Keratinocyte (primary cell): ENCODE data around the gene RNF145. TPM values are rescaled to one million over a fixed set of nuclear protein-coding genes. Genes with fewer than 3 reads are reported as not detected.

Experiments
- DNase-seq: peaks from one replicate; pipeline ENCODE4 v3.0.0-alpha.2; 2011; ENCODE audit warnings: low read depth, missing footprints, low spot score
- FAIRE-seq: peaks from 2 replicates; lab custom pipeline; 2011; peaks lifted over from hg19 to GRCh38; lab: Jason Lieb, UNC
- H2AFZ ChIP-seq: 2 replicates; pipeline ENCODE4 v1.6.0; 2012; ENCODE audit warnings: low read length, control low read depth, inconsistent platforms; ENCODE audit not compliant: control insufficient read depth
- H3K27ac ChIP-seq: 2 replicates; pipeline ENCODE4 v1.5.1; 2011; ENCODE audit warnings: low read length; ENCODE audit not compliant: control insufficient read depth, insufficient read depth
- H3K27me3 ChIP-seq: 3 replicates; pipeline ENCODE4 v1.6.0; 2011; ENCODE audit warnings: low read length; ENCODE audit not compliant: control insufficient read depth, insufficient read depth; ENCODE audit errors: extremely low read depth
- H3K36me3 ChIP-seq, 2 experiments: 2 replicates in 1 of 2; 3 replicates in 1 of 2; pipeline ENCODE4 v1.5.1; 2011; ENCODE audit warnings: low read length in 2 of 2, mild to moderate bottlenecking in 1 of 2; ENCODE audit not compliant: control insufficient read depth in 2 of 2, insufficient read depth in 2 of 2; ENCODE audit errors: extremely low read depth in 1 of 2
- H3K4me1 ChIP-seq: 3 replicates; pipeline ENCODE4 v1.5.1; 2011; ENCODE audit warnings: low read length; ENCODE audit not compliant: control insufficient read depth, insufficient read depth; ENCODE audit errors: extremely low read depth
- H3K4me2 ChIP-seq: 3 replicates; pipeline ENCODE4 v1.6.0; 2011; ENCODE audit warnings: low read depth, low read length; ENCODE audit not compliant: control insufficient read depth, insufficient read depth; ENCODE audit errors: extremely low read depth
- H3K4me3 ChIP-seq, 3 experiments: fragments of 200-600 bp in 1 of 3; sonication (generic) in 1 of 3; 2 replicates in 2 of 3; 3 replicates in 1 of 3; pipeline ENCODE4 v1.5.1; 2011 to 2016; ENCODE audit warnings: low read length in 3 of 3, mild to moderate bottlenecking in 3 of 3, control low read depth in 2 of 3, inconsistent platforms in 1 of 3, low read depth in 1 of 3, mixed read lengths in 1 of 3, mixed run types in 1 of 3, moderate library complexity in 1 of 3; ENCODE audit not compliant: control insufficient read depth in 2 of 3, insufficient read depth in 2 of 3; ENCODE audit errors: extremely low read depth in 1 of 3
- H3K79me2 ChIP-seq: 2 replicates; pipeline ENCODE4 v1.6.0; 2012; ENCODE audit warnings: low read length; ENCODE audit not compliant: control insufficient read depth, insufficient read depth
- H3K9ac ChIP-seq: 3 replicates; pipeline ENCODE4 v1.6.0; 2011; ENCODE audit warnings: low read length; ENCODE audit not compliant: control insufficient read depth, insufficient read depth; ENCODE audit errors: extremely low read depth
- H3K9me1 ChIP-seq: 3 replicates; pipeline ENCODE4 v1.6.0; 2011; ENCODE audit warnings: low read length; ENCODE audit not compliant: control insufficient read depth, insufficient read depth; ENCODE audit errors: extremely low read depth
- H3K9me3 ChIP-seq: 2 replicates; pipeline ENCODE4 v1.5.1; 2012; ENCODE audit warnings: low read depth, low read length; ENCODE audit not compliant: control insufficient read depth
- H4K20me1 ChIP-seq: 3 replicates; pipeline ENCODE4 v1.6.0; 2011; ENCODE audit warnings: low read length; ENCODE audit not compliant: control insufficient read depth, insufficient read depth; ENCODE audit errors: extremely low read depth
- EZH2 ChIP-seq: IDR thresholded peaks from one replicate; pipeline ENCODE4 v1.6.1; 2012; ENCODE audit warnings: inconsistent platforms, mild to moderate bottlenecking, low read length, moderate library complexity
- dilution Hi-C: fragments of 300-500 bp; cut with MboI; formaldehyde crosslinking; loops from one replicate; pipeline ENCODE4 v1.7.0; 2020; ENCODE audit warnings: low sequenced_read_pairs; ENCODE audit not compliant: extremely low pct_ligation_motif_present
- polyA plus RNA-seq, 5 experiments: library from polyadenylated mRNA; depleted of rRNA in 3 of 5; stranded (reverse) in 3 of 5; stranded (forward) in 1 of 5; unstranded in 1 of 5; fragments of >200 nt; gene quantifications; 1 replicate in 1 of 5; 2 replicates in 3 of 5; 3 replicates in 1 of 5; pipeline versions ENCODE4 v1.2.1 to v1.2.3, GENCODE V29; 2011 to 2012; ENCODE audit warnings: missing spikeins in 2 of 5, low read depth in 1 of 5, low replicate concordance in 1 of 5
- TF ChIP-seq, protein P1 (sequence below), 3 experiments: IDR thresholded peaks in 1 of 3; conservative IDR thresholded peaks in 1 of 3; optimal IDR thresholded peaks in 1 of 3; 2 replicates in 2 of 3; 3 replicates in 1 of 3; pipeline versions ENCODE3 to v1.5.1; 2011; ENCODE audit warnings: low read length in 3 of 3, mild to moderate bottlenecking in 3 of 3, moderate library complexity in 2 of 3, control low read depth in 1 of 3, inconsistent platforms in 1 of 3; ENCODE audit not compliant: insufficient read depth in 2 of 3; ENCODE audit errors: extremely low read depth in 1 of 3

Gene RNF145
- polyA plus RNA-seq, 1 donor (not counting 4 experiments of a cell fraction or from before 2014, with no cell fraction given): 78.6 TPM

DNA sequence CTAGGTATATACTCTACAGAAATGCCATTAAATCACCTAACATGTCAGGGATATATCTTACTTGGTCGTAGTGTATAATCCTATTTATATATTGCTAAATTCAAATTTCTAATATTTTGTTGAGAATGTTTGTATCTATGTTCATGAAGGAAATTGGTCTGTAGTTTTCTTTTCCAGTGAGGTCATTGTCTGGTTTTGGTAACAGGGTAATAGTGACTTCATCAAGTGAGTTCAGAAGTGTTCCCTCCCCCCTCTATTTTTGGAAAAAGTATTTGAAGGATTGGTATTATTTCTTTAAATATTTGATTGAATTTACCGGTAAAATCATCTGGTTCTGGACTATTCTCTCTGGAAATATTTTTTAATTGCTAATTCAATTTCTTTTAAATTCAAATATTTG lies 86.2 kb downstream of the RNF145 start:
- Histone ChIP-seq H3K4me1 (no peaks in the 10 kb centered on the region), H3K36me3 (no peaks in the 10 kb centered on the region), H3K9me1 (no peaks in the 10 kb centered on the region), H3K4me2 (no peak overlapping the region), H4K20me1 (no peaks in the 10 kb centered on the region), H3K9ac (no peak overlapping the region), H3K9me3 (no peaks in the 10 kb centered on the region), H3K27ac (no peak overlapping the region), H2AFZ (no peak overlapping the region), H3K4me3 (no peak overlapping the region), H3K79me2 (no peaks in the 10 kb centered on the region), H3K27me3 (peaks cover under 1% of the 10 kb centered on the region)
- no peak for DNase-seq
- TF ChIP-seq, protein P1, sequence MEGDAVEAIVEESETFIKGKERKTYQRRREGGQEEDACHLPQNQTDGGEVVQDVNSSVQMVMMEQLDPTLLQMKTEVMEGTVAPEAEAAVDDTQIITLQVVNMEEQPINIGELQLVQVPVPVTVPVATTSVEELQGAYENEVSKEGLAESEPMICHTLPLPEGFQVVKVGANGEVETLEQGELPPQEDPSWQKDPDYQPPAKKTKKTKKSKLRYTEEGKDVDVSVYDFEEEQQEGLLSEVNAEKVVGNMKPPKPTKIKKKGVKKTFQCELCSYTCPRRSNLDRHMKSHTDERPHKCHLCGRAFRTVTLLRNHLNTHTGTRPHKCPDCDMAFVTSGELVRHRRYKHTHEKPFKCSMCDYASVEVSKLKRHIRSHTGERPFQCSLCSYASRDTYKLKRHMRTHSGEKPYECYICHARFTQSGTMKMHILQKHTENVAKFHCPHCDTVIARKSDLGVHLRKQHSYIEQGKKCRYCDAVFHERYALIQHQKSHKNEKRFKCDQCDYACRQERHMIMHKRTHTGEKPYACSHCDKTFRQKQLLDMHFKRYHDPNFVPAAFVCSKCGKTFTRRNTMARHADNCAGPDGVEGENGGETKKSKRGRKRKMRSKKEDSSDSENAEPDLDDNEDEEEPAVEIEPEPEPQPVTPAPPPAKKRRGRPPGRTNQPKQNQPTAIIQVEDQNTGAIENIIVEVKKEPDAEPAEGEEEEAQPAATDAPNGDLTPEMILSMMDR (optimal IDR thresholded peaks at IDR 0.05 in 1 of 3, IDR thresholded peaks at IDR 0.05 in 1 of 3, conservative IDR thresholded peaks at IDR 0.05 in 1 of 3; ENCODE audit: extremely low read depth in 1 of 3, insufficient read depth in 2 of 3, low read length in 3 of 3): no peak
- no peak for TF ChIP-seq EZH2
- dilution Hi-C loops: loop anchor here (25.0 kb wide), 1 partner anchor 936 kb away; no protein-coding TSS in a partner anchor
- no peak for FAIRE-seq

DNA sequence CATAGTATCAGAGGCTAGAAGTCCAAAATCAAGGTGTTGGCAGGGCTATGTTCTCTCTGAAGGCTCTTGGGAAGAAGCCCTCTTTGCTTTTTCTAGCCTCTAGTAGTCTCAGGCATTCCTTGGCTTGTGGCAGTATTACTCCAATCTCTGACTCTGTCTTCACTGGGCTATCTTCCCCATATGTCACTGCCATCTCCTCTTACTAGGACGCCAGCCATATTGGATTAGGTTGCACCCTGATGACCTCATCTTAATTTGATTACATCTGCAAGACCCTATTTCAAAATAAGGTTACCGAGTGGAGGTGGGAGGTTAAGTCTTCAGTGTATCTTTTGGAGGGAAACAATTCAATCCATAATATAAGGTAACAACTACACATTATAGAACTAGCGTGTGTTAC lies 88.3 kb downstream of the RNF145 start:
- no peak overlapping the region for H3K27ac ChIP-seq
- no peaks in the 10 kb centered on the region for H3K4me1 ChIP-seq
- no peaks in the 10 kb centered on the region for H3K9me3 ChIP-seq
- H3K36me3 ChIP-seq: no peaks in the 10 kb centered on the region
- no peaks in the 10 kb centered on the region for H3K27me3 ChIP-seq
- dilution Hi-C loops: loop anchor here (25.0 kb wide), 1 partner anchor 934 kb away; no protein-coding TSS in a partner anchor
- H3K9me1 ChIP-seq: no peaks in the 10 kb centered on the region
- no peak overlapping the region for H3K4me3 ChIP-seq
- TF ChIP-seq, protein P1 (optimal IDR thresholded peaks at IDR 0.05 in 1 of 3, IDR thresholded peaks at IDR 0.05 in 1 of 3, conservative IDR thresholded peaks at IDR 0.05 in 1 of 3; ENCODE audit: extremely low read depth in 1 of 3, insufficient read depth in 2 of 3, low read length in 3 of 3): no peak
- TF ChIP-seq EZH2: no peak
- no peak overlapping the region for H3K9ac ChIP-seq
- DNase-seq: no peak
- no peak overlapping the region for H3K4me2 ChIP-seq
- no peak for FAIRE-seq
- no peaks in the 10 kb centered on the region for H4K20me1 ChIP-seq
- H3K79me2 ChIP-seq: no peaks in the 10 kb centered on the region
- no peak overlapping the region for H2AFZ ChIP-seq
